Fibroblast of mammary gland (primary cell): Measurements from ENCODE around the gene HGS.
A peak's percentile ranks its signal among the peaks of the same experiment; 100 is the strongest.

Source experiments
- DNase-seq: peaks from one replicate; pipeline ENCODE4 v3.0.0-alpha.2; 2010; ENCODE audit warnings: low read depth
- H3K4me3 ChIP-seq: 2 replicates; pipeline ENCODE4 v1.5.1; 2011; ENCODE audit warnings: low read depth, mild to moderate bottlenecking, low read length, moderate library complexity; ENCODE audit not compliant: control insufficient read depth
- CTCF ChIP-seq: conservative IDR thresholded peaks from 2 replicates; pipeline ENCODE4 v1.5.1; 2011; ENCODE audit warnings: low read depth, low read length, inconsistent platforms; ENCODE audit not compliant: control insufficient read depth, insufficient read depth

Gene HGS

GRCh38 chr17:81665205-81666091 lies 18.4 kb upstream of the HGS start:
- no peak for TF ChIP-seq CTCF
- DNase-seq = peak; percentile 24
- peak overlapping the region; percentile 85 for H3K4me3 ChIP-seq

GRCh38 chr17:81666092-81666341 lies 17.8 kb upstream of the HGS start:
- DNase-seq = no peak
- no peak for TF ChIP-seq CTCF
- H3K4me3 ChIP-seq = peak overlapping the region; percentile 85

GRCh38 chr17:81666342-81667191 lies 17.2 kb upstream of the HGS start, which contains the start of the genes CCDC137 and OXLD1:
CCDC137 (plus strand) TSS chr17:81666737; CDS start chr17:81666767, 30 bp downstream.
OXLD1 (minus strand) TSS chr17:81666605; CDS start chr17:81666577, 28 bp downstream.
- H3K4me3 ChIP-seq = peak within 1 kb of the TSS; percentile 85
- TF ChIP-seq CTCF = no peak
- peak; percentile 95 for DNase-seq

- no peak overlapping the region for H3K4me3 ChIP-seq
- DNase-seq = peak; percentile 12
- TF ChIP-seq CTCF = no peak
Observed at GRCh38 chr17:81667754-81668153, 16.1 kb upstream of the HGS start.

GRCh38 chr17:81672504-81672903 lies 11.3 kb upstream of the HGS start:
- H3K4me3 ChIP-seq = no peak overlapping the region
- DNase-seq = no peak
- no peak for TF ChIP-seq CTCF

GRCh38 chr17:81672954-81673353 lies 10.9 kb upstream of the HGS start:
- DNase-seq = no peak
- no peak for TF ChIP-seq CTCF
- no peak overlapping the region for H3K4me3 ChIP-seq
